ENCODE results near the gene ARHGAP25.
A peak's percentile ranks its signal among the peaks of the same experiment; 100 is the strongest.

Gene ARHGAP25, protein sequence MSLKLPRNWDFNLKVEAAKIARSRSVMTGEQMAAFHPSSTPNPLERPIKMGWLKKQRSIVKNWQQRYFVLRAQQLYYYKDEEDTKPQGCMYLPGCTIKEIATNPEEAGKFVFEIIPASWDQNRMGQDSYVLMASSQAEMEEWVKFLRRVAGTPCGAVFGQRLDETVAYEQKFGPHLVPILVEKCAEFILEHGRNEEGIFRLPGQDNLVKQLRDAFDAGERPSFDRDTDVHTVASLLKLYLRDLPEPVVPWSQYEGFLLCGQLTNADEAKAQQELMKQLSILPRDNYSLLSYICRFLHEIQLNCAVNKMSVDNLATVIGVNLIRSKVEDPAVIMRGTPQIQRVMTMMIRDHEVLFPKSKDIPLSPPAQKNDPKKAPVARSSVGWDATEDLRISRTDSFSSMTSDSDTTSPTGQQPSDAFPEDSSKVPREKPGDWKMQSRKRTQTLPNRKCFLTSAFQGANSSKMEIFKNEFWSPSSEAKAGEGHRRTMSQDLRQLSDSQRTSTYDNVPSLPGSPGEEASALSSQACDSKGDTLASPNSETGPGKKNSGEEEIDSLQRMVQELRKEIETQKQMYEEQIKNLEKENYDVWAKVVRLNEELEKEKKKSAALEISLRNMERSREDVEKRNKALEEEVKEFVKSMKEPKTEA

DNA sequence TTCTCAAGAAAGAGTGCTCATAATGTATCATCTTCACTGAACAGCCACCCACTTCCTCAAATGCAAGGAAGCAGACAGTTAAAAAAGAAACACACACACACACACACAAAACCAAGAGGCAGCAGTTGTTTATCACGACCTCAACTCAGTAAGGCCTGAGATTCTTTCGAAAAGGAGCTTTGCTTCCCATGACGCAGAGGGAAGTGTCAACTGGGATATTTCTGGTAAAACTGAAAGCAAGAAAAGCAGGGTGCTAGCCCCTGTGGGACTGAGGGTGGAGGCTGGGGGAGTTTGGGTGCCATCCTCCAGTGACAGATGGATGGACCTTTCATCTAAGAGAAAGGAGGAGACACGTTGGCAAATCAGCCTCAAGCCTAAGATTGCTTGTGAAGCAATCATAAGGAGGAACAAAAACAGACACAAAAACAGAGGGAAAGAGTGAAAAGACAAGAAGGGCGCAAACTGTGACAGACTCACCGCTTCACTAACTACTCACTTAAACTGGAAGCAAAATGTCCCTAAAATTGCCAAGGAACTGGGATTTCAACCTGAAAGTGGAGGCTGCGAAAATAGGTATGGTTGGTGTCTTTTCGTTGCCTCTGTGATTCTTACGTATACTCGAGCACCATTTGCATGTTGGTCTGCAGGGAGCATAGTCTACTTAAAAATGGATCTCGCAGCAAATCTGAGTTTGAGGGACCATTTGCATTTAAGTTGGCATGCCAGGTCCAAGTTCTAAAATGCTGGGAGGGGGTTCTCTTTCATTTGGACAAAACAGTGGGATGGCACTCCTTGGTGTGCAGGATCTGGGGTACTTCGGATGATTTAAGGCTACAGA lies at the start of gene ARHGAP25:
TSS of gene ARHGAP25 (plus strand) at position 124 of the 838 bp plus-strand sequence. CDS start at position 513, 389 bp downstream.
- peak; percentile 96 for DNase-seq

DNA sequence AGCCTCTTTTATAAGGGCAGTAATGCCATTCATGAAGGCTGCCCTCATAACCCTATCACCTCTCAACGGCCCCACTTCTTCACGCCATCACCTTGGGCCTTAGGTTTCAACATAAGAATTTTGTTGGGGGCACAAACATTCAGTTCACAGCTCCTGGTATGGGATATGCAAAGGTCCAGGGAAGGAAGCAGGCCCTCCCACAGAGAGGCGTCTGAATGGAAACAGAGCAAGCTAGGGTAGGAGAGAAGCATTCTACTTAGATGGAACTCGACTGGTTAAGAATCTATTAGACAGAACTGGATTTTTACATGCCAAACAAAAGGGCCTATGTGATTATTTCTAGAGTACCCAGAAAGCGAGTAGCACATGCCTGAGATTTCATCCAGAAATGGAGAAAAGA lies 48.4 kb upstream of the ARHGAP25 start:
- no peak for DNase-seq

DNA sequence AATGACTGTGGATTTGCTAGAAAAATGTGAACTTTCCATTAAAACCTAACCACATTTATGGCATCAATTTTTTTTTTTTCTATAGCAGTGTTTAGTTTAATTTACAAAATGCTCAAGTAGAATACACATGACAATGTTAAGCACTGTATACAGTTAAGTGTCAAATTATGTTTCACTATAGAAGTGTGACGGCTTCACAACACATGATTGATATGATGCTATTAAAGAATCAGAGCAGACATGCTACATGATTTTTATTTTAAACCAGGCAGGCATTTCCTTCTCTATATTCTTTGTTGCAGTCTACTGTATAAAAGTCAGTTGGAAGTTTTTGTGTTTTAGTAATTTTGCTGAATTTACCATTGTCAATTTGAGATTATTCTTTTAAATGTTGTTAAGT lies 47.6 kb upstream of the ARHGAP25 start:
- DNase-seq, result no peak

DNA sequence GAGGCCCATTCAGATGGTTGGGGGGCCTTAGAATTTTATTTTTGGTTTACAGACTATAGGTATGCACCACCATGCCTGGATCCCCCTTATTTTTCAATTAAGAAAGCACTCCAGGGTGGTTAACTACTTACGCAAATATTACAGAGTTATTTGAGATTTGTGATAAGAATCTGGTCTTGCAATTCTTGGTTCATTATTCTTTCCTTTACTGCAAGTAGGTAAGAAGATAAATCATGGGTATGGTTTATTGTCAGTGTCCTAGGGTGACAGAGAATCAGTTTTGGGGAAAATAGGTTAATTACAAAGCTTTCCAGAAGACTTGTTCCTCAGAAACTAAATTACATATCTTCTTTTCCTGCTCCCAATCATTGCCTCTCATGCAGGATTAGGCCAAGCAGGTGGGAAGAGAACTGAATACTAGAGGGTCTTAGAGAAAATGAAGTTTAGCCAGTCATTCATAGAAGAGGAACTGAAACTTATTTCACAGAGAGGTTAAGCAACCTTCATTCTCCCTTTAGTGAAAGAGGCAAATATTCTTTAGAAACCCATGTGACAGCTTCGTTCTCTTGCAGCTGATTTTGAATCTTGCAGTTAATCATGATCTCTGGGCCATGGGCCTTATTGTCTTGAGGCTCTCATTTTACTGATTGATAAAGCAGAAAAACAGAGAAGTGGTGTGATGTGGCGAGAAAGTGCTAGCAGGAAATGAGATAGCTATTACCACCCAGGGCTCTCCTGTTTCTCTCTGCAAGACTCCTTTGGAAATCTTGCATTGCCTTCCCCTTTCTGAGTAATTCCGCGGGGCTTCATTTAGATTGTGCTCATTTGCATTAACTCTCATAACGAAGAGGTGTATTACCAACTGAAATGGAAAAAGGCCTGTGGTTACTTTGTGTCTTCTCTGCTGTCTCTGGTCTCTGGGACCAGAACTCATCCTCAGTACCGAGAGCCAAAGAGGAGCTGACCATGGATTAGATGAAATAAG lies 44.8 kb upstream of the ARHGAP25 start:
- peak; percentile 89 for DNase-seq

GRCh38 chr2:68690851-68691250 lies 43.8 kb upstream of the ARHGAP25 start:
- no peak for DNase-seq

- DNase-seq, result peak; percentile 47
Measured at GRCh38 chr2:68692511-68692910, 42.1 kb upstream of the ARHGAP25 start.

- no peak for DNase-seq
Measured at GRCh38 chr2:68693951-68694350, 40.7 kb upstream of the ARHGAP25 start.

DNA sequence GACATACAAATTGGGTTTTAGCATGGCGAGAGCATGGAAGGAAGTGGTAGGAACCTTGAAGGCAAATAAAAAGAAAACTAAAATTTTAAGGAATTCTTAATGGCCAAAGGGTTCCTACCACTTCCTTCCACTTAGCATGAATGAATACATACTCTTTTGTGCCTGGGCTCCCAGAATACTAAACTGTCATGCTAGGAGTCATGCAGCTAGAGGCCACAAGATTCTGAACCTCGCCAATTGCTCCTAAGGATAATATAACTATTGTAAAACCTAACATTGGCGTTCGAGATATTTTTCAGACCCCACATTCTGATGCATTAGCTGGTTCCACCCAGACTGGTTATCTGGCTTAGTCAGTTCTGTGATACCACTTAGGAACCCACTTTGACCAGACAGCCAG lies 38.6 kb upstream of the ARHGAP25 start:
- no peak for DNase-seq

GRCh38 chr2:68696554-68696953 lies 38.1 kb upstream of the ARHGAP25 start:
- peak; percentile 22 for DNase-seq

- no peak for DNase-seq
Measured at GRCh38 chr2:68698567-68699377, 35.8 kb upstream of the ARHGAP25 start.

DNA sequence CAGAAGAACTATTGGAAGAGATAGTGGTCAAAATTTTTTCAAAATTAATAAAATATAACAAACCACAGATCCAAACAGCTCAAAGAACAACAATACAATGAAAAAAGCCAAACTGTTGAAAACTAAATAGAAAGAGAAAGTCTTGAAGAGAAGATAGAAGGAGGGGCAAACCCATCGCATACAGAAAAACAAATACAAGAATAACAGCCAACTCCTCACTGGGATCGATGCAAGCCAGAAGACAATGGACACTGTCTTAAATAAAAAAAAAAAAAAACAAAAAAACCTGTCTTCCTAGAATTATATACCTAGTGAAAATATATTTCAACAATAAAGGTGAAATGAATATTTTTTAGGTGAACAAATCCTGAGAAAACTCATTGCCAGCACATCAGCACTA lies 34.1 kb upstream of the ARHGAP25 start:
- DNase-seq, result no peak

GRCh38 chr2:68706637-68707036 lies 28.0 kb upstream of the ARHGAP25 start:
- DNase-seq, result no peak

DNA sequence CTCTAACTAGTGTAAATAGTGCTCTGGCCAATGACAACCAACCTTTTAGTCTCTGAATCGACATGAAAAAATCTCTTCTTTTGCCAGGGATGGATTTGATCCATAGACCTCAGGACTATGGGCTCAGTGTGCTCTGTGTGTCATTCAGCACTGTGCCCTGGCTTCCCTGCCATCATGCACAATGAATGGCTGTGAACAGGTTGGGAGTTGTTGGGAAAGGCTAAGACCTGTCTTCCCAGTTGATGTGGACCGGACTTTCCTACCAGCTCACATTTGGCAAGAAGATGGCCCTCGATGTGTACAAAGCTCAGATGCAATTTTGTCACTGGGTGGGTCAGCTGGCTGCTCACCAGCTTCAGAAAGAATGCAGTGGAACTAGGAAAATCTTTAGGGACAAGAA lies 26.0 kb upstream of the ARHGAP25 start:
- no peak for DNase-seq

GRCh38 chr2:68709421-68709911 lies 25.1 kb upstream of the ARHGAP25 start:
- peak; percentile 63 for DNase-seq

DNA sequence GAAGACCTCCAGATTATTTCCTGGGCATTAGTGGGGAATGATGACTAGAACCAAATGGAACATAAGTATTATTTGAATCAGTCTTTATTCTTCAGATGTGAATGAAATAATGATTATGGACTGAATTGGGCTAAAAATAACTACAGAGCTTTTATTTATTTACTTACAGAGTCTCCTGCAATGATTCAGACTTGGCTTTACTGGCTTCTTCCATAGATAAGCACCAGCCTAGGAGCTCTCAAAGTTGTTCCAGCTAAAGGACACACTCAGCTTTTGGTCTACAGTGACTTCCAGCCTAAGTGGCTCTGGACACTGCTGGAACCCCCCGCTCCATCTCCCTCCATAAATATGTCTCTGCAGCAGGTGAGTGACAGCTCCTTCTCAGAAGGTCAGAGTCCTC lies 24.3 kb upstream of the ARHGAP25 start:
- DNase-seq, result no peak

DNA sequence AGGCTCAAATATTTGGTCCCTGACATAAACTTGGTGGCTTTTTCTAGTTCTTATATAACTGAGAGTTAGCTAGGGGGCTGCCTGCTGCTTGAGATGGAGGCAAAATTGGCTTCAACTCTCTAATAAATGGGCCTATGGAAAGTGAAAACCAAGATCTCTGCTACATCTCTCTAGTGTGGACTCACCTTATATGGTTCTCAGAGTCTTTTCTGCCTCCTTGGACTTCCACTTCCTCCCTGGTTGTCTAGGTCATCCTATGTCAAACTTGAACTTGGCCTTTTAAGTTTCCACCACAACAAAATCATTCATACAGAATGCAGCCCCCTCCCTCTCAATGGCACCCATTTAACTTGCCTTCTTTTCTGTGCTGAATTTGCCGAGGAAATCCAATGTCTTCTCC lies 23.9 kb upstream of the ARHGAP25 start:
- no peak for DNase-seq

GRCh38 chr2:68714866-68715265 lies 19.7 kb upstream of the ARHGAP25 start:
- DNase-seq, result peak; percentile 98

DNA sequence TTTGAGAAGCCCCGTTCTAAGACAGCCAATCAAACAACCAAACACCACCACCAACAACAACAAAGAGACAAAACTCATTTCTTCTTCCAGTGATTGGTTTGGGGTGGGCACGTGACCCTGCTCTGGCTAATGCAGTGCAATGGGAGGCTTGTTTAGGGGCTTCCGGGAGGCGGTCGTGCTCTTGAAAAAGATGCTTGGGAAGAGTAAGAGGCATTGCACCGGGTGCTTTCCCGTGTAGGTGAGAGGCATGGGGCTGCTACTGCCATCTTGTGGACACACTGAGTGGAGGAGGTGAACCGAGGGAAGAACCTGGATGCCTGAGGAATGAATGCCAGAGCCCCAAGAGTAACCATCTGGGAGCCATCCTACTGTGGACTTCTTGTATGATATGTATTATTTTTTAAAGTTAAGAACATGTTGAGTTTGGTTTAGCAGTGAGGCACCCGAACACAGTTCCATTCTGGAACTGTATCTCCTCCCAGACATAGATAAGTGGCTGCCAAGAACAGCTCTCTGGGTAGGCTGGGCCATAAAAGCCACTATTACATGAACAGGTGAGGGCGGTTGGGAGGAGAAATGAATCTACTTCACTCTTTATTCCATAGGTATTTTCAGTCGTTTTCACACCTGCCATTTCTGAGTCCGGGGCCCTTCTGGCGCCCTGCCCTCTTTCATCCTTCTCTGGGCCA lies 19.1 kb upstream of the ARHGAP25 start:
- peak; percentile 25 for DNase-seq

DNA sequence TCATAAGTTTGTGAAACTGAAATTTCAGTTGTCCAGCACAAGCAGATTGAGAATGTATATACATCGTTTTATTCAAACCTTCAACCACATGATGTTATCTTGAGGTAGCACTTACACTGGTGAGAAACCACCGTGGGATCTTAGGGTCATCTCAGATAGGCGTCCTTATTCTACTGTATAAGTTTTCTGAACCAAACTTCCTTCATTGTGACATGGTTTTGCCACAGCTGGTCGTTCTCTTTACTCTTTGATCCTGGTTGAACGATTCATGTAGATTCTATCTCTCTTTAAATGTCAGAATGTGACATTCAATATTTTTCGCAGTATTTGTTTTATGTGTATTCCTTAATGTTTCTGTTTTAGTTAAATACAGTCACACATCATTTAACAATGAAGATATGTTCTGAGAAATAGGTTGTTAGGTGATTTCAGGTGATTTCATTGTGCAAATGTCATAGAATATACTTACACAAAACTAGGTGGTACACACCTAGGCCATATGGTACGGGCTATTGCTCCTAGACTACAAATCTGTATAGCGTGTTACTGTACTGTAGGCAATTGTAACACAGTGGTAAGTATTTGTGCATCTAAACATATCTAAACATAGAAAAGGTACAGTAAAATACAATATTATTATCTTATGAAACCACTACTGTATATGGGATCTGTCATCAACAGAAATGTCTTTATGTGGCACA lies 17.9 kb upstream of the ARHGAP25 start:
- no peak for DNase-seq

DNA sequence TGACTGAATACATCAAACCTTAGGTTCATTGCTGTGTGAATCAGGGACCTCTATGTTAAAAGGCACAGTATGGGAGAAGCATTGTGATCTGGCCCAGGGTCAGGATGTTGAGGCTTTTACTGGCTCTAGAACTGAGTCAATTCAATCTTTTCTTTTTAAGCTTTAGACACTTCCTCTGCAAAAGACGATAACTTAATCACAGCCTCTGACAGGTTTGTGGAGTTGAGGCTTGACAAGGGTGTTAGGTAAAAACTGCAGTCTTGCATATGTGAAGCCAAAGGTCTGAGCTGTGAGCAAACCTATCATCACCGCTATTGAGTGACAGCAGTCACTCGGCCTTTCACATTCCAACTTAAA lies 17.3 kb upstream of the ARHGAP25 start:
- DNase-seq, result no peak
